Right ventricle myocardium superior (tissue), 1 donor: Measurements from ENCODE around the gene DGLUCY. TPM values are rescaled to one million over a fixed set of nuclear protein-coding genes. Genes with fewer than 3 reads are reported as not detected.
"Not testable (repeated sequence)": the region's sequence is repeated elsewhere in the genome, so short reads cannot be mapped to it uniquely, and the experiment has no call there.

Experiments
- ATAC-seq: fragments of 200-7000 bp; cut with Tn5 transposase; one replicate; pipeline ENCODE4 v1.9.1; 2020; ENCODE audit warnings: mild to moderate bottlenecking; ENCODE audit not compliant: poor library complexity
- DNase-seq: peaks from one replicate; pipeline ENCODE4 v3.0.0-alpha.2; 2020
- intact Hi-C: fragments of 100-400 bp; cut with DNase I; formaldehyde crosslinking; loops from one replicate; pipeline ENCODE4 v1.11.2; 2022
- long read RNA-seq: library from polyadenylated mRNA; unstranded; transcript quantifications from one replicate; pipeline ENCODE4 v2.0.0, GENCODE V29; 2021
- total RNA-seq: library from RNA; stranded (reverse); fragmentation: NEBNext Ultra II Directional; extraction: Animal tissue kit (Norgen Biotek cat#: 25700); gene quantifications from one replicate; pipeline ENCODE4 v1.2.1, GENCODE V29; 2021
- donor health status: DM: no; HTN: yes; CAD: no; lungs with severe emphysema.

DGLUCY gene, protein sequence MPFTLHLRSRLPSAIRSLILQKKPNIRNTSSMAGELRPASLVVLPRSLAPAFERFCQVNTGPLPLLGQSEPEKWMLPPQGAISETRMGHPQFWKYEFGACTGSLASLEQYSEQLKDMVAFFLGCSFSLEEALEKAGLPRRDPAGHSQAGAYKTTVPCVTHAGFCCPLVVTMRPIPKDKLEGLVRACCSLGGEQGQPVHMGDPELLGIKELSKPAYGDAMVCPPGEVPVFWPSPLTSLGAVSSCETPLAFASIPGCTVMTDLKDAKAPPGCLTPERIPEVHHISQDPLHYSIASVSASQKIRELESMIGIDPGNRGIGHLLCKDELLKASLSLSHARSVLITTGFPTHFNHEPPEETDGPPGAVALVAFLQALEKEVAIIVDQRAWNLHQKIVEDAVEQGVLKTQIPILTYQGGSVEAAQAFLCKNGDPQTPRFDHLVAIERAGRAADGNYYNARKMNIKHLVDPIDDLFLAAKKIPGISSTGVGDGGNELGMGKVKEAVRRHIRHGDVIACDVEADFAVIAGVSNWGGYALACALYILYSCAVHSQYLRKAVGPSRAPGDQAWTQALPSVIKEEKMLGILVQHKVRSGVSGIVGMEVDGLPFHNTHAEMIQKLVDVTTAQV
- total RNA-seq: 240 TPM
- long read RNA-seq, transcript DGLUCY-201 (14 exons, 2,967 nt): major isoform, 132 of 688 reads
- long read RNA-seq, transcript DGLUCY-204 (14 exons, 2,538 nt): minor isoform, 25 of 688 reads
- long read RNA-seq, transcript DGLUCY-229 (16 exons, 2,764 nt): minor isoform, 5 of 688 reads
- long read RNA-seq, partial matches to known transcripts: 53 of 688 reads
- long read RNA-seq, other reads (novel, unspliced or antisense): 472 of 688 reads

DNA sequence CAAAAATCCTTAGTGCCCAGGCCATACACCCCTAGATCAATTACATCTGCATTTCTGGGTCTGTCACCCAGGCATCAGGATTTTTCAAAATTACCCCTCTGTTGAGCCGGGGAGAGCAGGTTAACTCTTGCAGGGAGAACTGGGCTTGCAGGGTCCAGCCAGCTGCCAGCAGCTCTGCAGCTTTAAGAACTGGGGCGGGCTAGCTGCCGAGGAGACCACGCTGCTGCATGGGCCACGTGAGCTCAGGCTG, at the start of gene DGLUCY:
DGLUCY (plus strand) TSS at position 245 of the 250 bp plus-strand sequence. CDS start 46,222 bp downstream, outside the sequence.
- intact Hi-C loops: loop anchor here (2.0 kb wide), 1 partner anchor 53 kb away; the partner anchor contains the start of gene RPS6KA5
- DNase-seq (peak; percentile 92), ATAC-seq (peak; percentile 94)

DNA sequence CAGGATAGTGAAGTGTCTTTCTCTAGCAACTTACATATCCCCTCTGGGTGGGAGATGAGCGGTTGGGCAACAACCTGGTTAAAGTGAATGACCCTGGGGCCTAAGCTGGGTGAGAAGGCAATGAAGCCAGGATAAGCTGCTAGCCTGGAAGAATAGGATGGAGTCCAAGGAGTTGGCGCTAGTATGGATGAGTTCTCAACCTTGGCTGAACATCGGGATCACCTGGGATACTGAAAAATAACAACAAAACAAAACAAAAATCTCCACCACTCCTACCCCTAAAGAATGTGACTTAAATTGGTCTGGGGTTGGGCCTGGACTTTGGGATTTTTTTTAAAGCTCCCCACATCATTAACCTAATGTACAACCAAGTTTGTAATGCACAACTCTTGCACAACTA, 48.6 kb upstream of the DGLUCY start:
- intact Hi-C loops: no loop called here
- no peak for ATAC-seq

DNA sequence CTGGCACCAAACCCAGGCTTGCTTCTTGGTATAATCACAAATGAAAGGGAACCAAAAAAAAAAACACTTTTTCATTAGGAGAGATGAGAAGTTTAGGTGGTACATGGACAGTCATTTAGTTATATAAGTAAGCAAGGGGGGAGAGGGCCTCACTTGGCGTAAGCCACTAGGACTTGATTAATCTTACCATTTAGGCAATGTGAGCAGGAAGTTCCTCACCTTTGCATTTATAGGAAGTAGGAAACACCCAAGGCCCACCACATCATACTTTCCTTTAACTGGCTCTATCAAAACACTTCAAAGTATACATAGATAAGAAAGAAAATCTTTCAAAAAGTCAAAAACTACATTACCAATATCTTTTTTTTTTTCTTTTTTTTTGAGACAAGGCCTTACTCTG, 46.7 kb upstream of the DGLUCY start:
- intact Hi-C loops: no loop called here
- no peak for DNase-seq
- ATAC-seq: no peak

More for the DNA sequence above, 48.6 kb upstream of the DGLUCY start:
- DNase-seq: no peak

DNA sequence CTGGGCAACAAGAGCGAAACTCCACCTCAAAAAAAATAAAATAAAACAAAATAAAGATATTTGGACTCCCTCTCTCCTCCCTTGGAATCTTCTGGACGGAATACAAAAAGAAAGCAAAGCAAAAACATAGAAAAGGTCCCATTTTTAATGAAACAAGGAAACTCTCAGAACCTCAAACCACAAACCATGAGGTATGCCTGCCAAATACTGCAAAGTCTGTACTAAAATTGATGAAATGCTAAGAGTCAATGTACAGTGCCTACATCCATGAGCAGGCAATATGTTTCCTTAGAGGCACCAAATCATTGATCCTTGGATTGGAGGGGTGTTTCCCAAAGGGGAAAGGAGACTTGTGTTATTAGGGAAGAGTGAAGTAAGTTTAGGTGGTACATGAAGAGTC, 45.2 kb upstream of the DGLUCY start:
- ATAC-seq: no peak
- DNase-seq: no peak
- intact Hi-C loops: no loop called here

DNA sequence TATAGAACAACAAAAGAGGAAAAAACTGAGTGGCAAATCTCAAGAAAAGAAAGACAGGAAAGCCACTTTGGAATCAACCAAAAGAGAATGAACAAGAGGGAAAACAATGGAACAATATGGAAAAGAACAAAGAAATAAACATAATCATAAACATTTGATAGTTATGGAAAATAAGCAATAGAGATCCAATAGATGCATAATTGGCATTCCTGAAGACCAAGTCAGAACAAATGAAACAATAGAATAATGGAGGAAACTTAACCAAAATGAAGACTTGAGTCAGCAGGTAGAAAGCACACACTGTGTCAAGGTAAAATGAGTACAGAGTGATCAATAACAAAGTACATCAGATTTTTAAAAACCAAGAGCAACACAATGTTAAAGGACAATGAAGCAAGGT, 43.3 kb upstream of the DGLUCY start:
- ATAC-seq (no peak), DNase-seq (no peak)
- intact Hi-C loops: no loop called here

DNA sequence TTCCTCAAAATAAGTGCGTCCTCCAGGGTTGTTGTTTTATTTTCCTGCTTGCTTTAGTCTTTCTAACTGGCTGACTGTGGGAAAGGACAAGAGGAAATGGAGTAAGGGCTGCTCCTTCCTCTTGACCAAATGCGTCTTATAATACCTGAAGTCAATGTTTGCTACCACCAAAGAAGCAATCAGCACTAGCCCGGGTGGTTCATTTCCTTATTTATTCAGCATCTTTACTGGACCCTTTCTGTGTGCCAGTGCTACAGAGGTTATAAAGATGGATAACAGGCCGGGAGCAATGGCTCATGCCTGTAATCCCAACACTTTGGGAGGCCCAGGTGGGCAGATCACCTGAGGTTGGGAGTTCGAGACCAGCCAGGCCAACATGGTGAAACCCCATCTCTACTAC, 38.3 kb upstream of the DGLUCY start:
- intact Hi-C loops: no loop called here
- DNase-seq (no peak), ATAC-seq (no peak)

DNA sequence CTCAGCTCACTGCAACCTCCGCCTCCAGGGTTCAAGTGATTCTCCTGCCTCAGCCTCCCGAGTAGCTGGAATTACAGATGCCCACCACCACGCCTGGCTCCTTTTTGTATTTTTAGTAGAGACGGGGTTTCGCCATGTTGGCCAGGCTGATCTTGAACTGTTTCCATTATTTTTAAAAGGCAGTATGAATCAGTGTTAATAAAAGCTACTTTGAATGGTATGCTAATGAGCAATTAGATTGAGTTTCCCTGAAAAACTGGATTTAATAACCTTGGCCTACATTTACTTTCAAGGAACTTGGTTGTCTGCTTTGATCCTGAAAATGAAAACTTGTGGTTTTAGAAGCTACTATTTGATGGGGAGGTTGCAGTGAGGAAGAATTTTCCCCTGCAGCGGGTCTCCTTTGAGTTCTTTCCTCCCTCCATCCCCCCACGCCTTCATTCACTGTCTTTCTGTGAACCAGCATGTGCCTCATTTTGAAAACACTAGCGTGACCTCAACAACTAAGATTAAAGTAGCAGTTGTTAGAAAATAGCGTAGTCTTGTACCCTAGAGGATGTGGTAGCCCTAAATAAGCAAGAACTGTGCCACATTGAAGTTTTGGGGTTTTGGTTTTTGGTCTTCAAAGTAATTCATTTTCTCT, 35.7 kb upstream of the DGLUCY start:
- ATAC-seq: no peak
- intact Hi-C loops: no loop called here
- no peak for DNase-seq

DNA sequence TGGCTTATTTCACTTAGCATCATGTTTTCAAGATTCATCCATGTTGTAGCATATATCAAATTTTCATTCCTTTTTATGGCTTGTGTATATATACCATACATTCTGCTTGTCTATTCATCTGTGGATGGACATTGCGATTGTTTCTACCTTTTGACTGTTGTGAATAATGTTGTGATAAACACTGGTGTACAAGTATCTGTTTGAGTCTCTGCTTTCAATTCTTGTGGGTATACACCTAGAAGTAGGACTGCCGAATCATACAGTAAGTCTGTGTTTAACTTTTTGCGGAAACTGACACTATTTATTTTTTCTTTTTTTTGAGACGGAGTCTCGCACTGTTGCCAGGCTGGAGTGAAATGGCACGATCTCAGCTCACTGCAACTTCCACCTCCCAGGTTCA, 33.8 kb upstream of the DGLUCY start:
- intact Hi-C loops: no loop called here
- DNase-seq (no peak), ATAC-seq (no peak)

DNA sequence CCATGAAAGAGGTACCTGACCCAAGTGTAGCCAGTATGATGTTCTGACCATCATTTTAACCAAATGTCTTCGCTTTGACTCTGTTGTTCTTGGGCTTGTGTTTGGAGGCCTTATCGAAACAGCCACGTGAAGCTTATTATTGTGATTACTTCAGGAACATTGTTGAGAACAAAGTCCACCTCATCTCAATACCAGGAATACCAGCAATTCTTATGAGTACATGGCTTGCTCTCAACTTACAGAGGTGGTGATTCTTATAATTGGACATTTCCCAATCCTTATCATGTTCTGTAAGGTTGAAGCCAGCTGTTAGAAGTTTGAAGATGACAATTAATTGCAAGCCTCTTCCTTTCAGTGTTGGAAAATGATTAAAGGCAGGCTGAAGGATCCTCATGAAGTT, 31.6 kb upstream of the DGLUCY start:
- DNase-seq (no peak), ATAC-seq (no peak)
- intact Hi-C loops: no loop called here

DNA sequence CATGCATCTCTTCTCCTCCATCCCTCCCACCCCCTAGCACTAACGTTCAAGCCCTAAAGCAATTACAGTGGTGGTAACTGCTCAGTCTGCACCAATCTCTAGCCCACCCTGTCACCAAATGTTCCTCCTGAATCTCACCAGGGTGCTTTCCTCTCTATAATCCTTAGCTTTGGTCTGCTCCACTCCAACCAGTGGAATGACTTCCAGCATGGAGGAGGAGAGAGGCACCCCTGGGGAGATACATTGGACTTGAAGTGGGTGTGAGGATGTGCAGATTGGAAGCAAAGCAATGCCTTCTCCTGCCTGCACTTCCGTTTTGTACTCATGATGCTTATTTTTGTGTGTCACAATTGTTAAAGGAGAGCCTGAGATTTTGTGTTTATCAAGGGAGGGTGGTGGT, 29.4 kb upstream of the DGLUCY start:
- DNase-seq (no peak), ATAC-seq (no peak)
- intact Hi-C loops: no loop called here

DNA sequence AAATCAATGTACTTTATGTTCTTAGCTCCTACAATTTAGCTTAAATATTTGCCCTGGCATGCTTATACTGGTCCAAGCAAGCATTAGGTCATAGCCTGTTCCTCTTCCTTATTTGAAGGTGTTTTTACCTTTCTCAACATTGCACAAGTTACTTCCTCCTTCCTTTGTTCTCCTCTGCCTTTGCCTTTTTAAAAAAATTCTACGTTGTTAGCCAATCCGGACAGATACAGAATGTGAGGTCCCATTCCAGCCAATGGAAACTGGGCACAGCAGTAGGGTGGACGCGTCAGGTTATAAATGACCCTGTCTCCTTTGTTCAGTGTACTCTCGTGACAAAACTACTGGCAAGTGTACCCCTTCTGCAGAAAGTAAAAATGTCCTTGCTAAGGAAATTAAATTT, 26.4 kb upstream of the DGLUCY start:
- DNase-seq, intact Hi-C loops, ATAC-seq: not testable (repeated sequence)

DNA sequence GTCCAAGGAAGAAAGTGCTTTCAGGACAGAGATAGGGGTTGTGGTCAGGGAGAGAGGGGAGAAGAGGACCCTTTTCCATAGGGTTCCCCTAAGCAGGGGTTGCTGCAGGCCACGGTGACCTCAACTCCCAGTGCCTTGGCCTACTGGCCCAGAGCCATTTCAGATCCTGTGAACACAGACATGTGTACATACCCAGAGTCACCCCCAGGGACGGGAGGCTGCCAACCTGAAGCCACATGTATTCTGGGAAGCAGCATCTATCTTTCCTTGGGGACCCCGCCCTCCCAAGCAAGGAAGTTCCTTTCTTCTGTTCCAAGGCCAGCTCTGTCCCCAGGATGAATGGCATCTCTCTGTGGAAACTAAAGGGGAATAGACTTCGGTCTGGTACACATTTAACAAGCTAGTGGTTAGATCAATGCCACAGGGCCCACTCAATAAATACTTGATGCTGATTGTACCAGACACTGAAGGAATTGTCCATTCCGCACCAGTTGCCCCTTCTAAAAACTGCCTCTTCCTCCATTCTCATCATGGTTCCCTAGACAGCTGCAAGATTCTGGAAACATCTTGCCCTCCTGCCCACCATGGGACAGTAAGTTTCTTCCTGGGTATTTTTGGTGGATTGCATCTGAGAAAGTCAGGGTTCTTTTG, 25.2 kb upstream of the DGLUCY start:
- intact Hi-C loops: no loop called here
- ATAC-seq (no peak), DNase-seq (no peak)

DNA sequence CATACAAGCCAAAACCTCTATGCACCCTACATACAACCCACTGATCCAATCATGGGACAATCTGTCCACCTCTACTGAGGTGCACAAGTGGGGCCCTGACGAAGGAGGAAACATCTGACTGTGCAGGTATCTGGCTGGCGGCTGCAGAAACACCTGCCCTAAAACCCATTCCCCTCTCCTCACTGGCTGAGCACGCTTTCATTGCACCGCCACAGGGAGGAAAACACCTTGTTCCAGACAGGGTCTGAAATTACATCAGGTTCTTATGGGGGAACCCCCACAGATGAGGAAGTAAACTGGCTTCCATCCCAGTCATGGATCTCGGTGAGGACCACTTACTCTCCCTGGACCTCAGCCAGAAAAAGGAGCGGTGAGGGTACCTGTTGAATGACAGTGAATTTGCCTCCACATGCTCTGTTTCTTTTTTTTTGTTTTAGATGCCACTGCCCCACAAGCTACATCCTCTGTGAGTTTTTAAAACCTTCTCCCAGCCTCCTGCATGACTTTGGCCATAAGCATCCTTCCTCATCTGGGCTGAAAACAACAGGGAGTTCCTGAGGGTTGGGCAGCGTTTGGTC, 23.8 kb upstream of the DGLUCY start:
- ATAC-seq (no peak), DNase-seq (no peak)
- intact Hi-C loops: no loop called here

DNA sequence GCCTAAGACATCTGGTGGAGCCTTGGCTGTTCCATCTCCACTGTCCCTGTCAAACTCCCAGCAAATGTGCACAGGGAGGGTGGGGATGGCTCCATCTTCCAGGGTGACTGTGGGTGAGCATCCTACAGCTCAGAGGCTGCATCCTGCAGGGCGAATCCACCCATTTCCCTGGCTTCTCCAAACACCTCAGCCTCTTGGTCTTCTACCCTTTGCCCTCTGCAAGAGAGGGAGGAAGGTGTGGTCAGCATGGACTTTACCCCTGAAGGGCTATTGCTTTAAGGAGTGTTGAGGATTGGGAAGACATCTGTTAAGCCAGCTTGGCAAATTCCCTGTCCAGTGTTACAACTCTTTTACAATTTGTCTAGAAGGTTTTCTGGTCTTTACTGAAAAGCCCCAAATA, 23.1 kb upstream of the DGLUCY start:
- ATAC-seq (no peak), DNase-seq (no peak)
- intact Hi-C loops: no loop called here

DNA sequence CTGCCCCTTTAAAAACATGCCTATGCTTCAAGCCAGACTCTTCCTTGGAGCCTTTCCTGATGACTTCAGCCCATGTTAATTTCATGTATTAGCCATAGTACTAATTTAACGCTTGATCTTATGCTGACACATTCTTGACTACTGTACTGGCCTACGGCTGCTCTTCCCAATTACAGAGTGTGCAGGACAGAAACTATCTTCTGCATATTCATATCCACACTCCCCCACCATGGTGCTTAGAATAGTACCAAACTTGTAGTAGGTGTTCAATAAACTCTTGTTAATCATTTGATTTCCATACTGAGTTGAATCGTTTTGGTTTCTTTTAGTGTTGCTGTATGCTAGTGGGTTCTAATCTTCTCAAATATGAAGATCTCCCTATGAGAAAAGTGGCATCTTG, 21.8 kb upstream of the DGLUCY start:
- ATAC-seq (no peak), DNase-seq (no peak)
- intact Hi-C loops: no loop called here

DNA sequence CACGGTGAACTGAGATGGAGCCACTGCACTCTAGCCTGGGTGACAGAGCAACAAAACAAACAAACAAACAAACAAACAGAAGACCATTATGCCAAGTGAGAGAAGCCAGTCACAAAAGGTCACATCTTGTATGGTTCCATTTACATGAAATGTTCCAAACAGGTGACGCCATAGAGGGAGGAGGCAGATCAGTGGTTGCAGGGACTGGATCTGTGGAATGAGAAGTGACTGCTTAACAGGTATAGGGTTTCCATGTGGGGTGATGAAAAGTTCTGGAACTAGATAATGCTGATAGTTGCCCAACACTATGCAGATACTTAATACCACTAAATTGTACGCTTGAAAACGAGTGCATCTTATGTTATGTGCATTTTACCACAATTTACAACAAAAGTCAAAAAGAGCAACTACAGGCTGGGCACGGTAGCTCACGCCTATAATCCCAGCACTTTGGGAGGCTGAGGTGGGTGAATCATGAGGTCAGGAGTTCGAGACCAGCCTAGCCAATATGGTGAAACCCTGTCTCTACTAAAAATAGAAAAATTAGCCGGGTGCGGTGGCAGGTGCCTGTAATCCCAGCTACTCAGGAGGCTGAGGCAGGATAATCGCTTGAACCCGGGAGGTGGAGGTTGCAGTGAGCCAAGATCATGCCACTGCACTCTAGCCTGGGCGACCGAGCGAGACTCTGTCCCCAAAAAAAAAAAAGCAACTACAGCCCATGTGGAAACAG, 20.0 kb upstream of the DGLUCY start:
- ATAC-seq, DNase-seq, intact Hi-C loops: not testable (repeated sequence)

DNA sequence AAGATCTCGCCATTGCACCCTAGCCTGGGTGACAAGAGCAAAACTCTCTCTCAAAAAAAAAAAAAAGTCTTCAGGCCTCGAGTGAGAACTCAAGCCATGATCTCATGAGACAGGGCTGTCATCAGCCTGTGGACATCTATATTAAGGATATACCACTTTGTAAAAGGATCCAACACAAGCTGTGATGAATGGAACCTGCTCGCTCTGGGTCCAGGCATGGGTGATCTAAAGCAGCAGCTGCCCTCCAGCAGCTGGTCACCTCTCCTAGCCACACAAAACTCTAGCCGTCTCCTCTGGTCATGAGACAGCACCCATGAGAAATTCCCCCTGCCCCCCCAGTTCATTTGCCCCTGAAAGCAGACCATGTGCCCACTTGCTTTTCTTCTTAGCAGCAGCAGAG, 19.1 kb upstream of the DGLUCY start:
- no peak for ATAC-seq
- intact Hi-C loops: no loop called here

DNA sequence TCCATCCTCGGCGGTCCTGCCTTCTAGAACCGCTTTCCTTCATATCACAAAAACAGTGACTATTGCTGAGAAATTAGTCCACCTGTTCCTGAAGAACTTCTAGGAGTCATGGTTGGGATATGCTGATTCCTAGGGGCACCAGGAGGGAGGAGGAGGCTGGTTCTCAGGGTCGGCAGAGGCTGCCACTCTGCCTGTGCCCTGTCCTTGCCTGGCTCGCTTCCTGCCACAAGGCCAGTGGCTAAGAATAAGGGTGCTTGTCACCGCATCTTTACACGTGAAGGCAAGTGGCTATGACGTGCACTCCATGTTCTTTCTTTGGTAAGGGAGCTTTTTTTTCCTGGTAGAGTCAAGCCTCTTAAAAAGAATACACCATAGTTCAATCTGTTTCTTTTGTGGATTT, 18.7 kb upstream of the DGLUCY start:
- no peak for DNase-seq
- intact Hi-C loops: no loop called here
- ATAC-seq: no peak

More for the DNA sequence above, 19.1 kb upstream of the DGLUCY start:
- DNase-seq: no peak
